GM23338 (cell line): ENCODE results near the gene ALCAM. TPM values are rescaled to one million over a fixed set of nuclear protein-coding genes. Genes with fewer than 3 reads are reported as not detected.

Experiments used
- ATAC-seq: fragments of 200-7000 bp; cut with Tn5 transposase; 3 replicates; pipeline ENCODE4 v1.9.1; 2020
- DNase-seq: peaks from one replicate; pipeline ENCODE4 v3.0.0-alpha.2; 2015; ENCODE audit warnings: low spot score
- H2AFZ ChIP-seq: fragments of 200-600 bp; sonication (generic); 2 replicates; pipeline ENCODE4 v1.8.0; 2016; ENCODE audit warnings: antibody characterized with exemption, mild to moderate bottlenecking, moderate library complexity
- H3F3A ChIP-seq: fragments of 200-600 bp; sonication (generic); replicated peaks from 2 replicates; pipeline ENCODE4 v1.8.0; 2017; ENCODE audit warnings: antibody characterized with exemption, mixed run types, low read depth
- H3K27ac ChIP-seq: fragments of 200-600 bp; sonication (generic); 2 replicates; pipeline ENCODE4 v1.6.1; 2016; ENCODE audit warnings: low read depth
- H3K27me3 ChIP-seq: fragments of 200-600 bp; sonication (generic); 2 replicates; pipeline ENCODE4 v1.8.0; 2016; ENCODE audit warnings: mild to moderate bottlenecking, mixed run types, moderate library complexity; ENCODE audit not compliant: insufficient read depth
- H3K36me3 ChIP-seq: fragments of 200-600 bp; sonication (generic); 2 replicates; pipeline ENCODE4 v1.8.0; 2016; ENCODE audit warnings: mild to moderate bottlenecking; ENCODE audit not compliant: insufficient read depth
- H3K4me1 ChIP-seq: fragments of 200-600 bp; sonication (generic); 2 replicates; pipeline ENCODE4 v1.8.0; 2016; ENCODE audit warnings: mild to moderate bottlenecking, moderate library complexity; ENCODE audit not compliant: insufficient read depth
- H3K4me2 ChIP-seq: fragments of 200-600 bp; sonication (generic); 2 replicates; pipeline ENCODE4 v1.7.1; 2017; ENCODE audit warnings: mixed run types
- H3K4me3 ChIP-seq: fragments of 200-600 bp; sonication (generic); 2 replicates; pipeline ENCODE4 v1.6.1; 2016; ENCODE audit warnings: mixed run types
- H3K79me2 ChIP-seq: fragments of 200-600 bp; sonication (generic); replicated peaks from 2 replicates; pipeline ENCODE4 v1.8.0; 2017; ENCODE audit warnings: mild to moderate bottlenecking; ENCODE audit not compliant: insufficient read depth
- H3K9me2 ChIP-seq: fragments of 200-600 bp; sonication (generic); 2 replicates; pipeline ENCODE4 v1.8.0; 2017; ENCODE audit not compliant: insufficient read depth
- H4K20me1 ChIP-seq: fragments of 200-600 bp; sonication (generic); replicated peaks from 2 replicates; pipeline ENCODE4 v1.8.0; 2017; ENCODE audit warnings: mild to moderate bottlenecking; ENCODE audit not compliant: insufficient read depth
- H3K27ac Mint-ChIP-seq: 2 replicates; pipeline ENCODE4 v1.8.0; 2020; ENCODE audit warnings: inconsistent platforms, mild to moderate bottlenecking, moderate library complexity, mixed read lengths
- H3K27me3 Mint-ChIP-seq: 3 replicates; pipeline ENCODE4 v1.8.0; 2022; ENCODE audit warnings: low read depth, mild to moderate bottlenecking, moderate library complexity, mixed read lengths, inconsistent platforms; ENCODE audit not compliant: insufficient read depth, poor library complexity
- H3K36me3 Mint-ChIP-seq: 3 replicates; pipeline ENCODE4 v1.8.0; 2021; ENCODE audit warnings: low read depth, mild to moderate bottlenecking, inconsistent platforms, moderate library complexity, mixed read lengths
- H3K4me1 Mint-ChIP-seq: 3 replicates; pipeline ENCODE4 v1.8.0; 2020; ENCODE audit warnings: mild to moderate bottlenecking, inconsistent platforms, mixed read lengths
- H3K4me3 Mint-ChIP-seq: 3 replicates; pipeline ENCODE4 v1.8.0; 2021; ENCODE audit warnings: moderate library complexity, mild to moderate bottlenecking, inconsistent platforms, mixed read lengths
- H3K9me3 Mint-ChIP-seq: 3 replicates; pipeline ENCODE4 v1.8.0; 2020; ENCODE audit warnings: moderate library complexity, mild to moderate bottlenecking, inconsistent platforms, mixed read lengths
- CREB1 ChIP-seq: fragments of 250-450 bp; sonication (Bioruptor Pico); IDR thresholded peaks from 2 replicates; pipeline ENCODE4 v1.5.0; 2020; ENCODE audit warnings: low read depth, mild to moderate bottlenecking, moderate library complexity
- CTCF ChIP-seq, 2 experiments: fragments of 200-600 bp in 1 of 2; sonication (generic) in 1 of 2; conservative IDR thresholded peaks; 2 replicates each; pipeline versions ENCODE4 v1.5.1 to v1.6.1; 2016 to 2017; ENCODE audit warnings: antibody characterized with exemption in 2 of 2, low read depth in 2 of 2, mild to moderate bottlenecking in 2 of 2, moderate library complexity in 1 of 2
- ETS1 ChIP-seq: IDR thresholded peaks from 2 replicates; pipeline ENCODE4 v1.6.1; 2016; ENCODE audit warnings: antibody characterized with exemption
- EZH2 ChIP-seq: fragments of 200-600 bp; sonication (generic); IDR thresholded peaks from one replicate; pipeline ENCODE4 v1.8.0; 2017; ENCODE audit warnings: antibody characterized with exemption, mild to moderate bottlenecking, low read depth; ENCODE audit not compliant: unreplicated experiment
- EZH2phosphoT487 ChIP-seq: fragments of 200-600 bp; sonication (generic); IDR thresholded peaks from one replicate; pipeline ENCODE4 v1.8.1; 2018; ENCODE audit warnings: antibody characterized with exemption; ENCODE audit not compliant: unreplicated experiment
- JUNB ChIP-seq: IDR thresholded peaks from one replicate; pipeline ENCODE4 v1.6.1; 2016; ENCODE audit warnings: antibody characterized with exemption; ENCODE audit not compliant: unreplicated experiment
- NANOG ChIP-seq: IDR thresholded peaks from 2 replicates; pipeline ENCODE4 v1.6.1; 2016; ENCODE audit warnings: antibody characterized with exemption, borderline replicate concordance
- POLR2AphosphoS5 ChIP-seq: IDR thresholded peaks from 2 replicates; pipeline ENCODE4 v1.6.1; 2016; ENCODE audit warnings: antibody characterized with exemption, low read depth
- STAT1 ChIP-seq: IDR thresholded peaks from one replicate; pipeline ENCODE4 v1.6.1; 2016; ENCODE audit warnings: antibody characterized with exemption; ENCODE audit not compliant: unreplicated experiment
- ZNF114 ChIP-seq: fragments of 250-450 bp; sonication (Bioruptor Pico); IDR thresholded peaks from 2 replicates; pipeline ENCODE4 v1.5.0; 2020; ENCODE audit warnings: mild to moderate bottlenecking, moderate library complexity
- ZNF331 ChIP-seq: fragments of 250-450 bp; sonication (Bioruptor Pico); IDR thresholded peaks from 2 replicates; pipeline ENCODE4 v1.5.0; 2020; ENCODE audit warnings: low read depth, mild to moderate bottlenecking, moderate library complexity
- ZNF462 ChIP-seq: fragments of 250-450 bp; sonication (Bioruptor Pico); IDR thresholded peaks from 2 replicates; pipeline ENCODE4 v1.5.0; 2020; ENCODE audit warnings: mild to moderate bottlenecking, moderate library complexity
- polyA plus RNA-seq: library from polyadenylated mRNA; unstranded; fragments of >200 nt; fragmentation: Nextera tagmentation; extraction: Ambion mirVana; gene quantifications from 2 replicates; pipeline ENCODE4 v1.2.1, GENCODE V29; 2016
- total RNA-seq: library from RNA; depleted of rRNA; stranded (reverse); fragments of >200 nt; shearing (Covaris generic); gene quantifications from 2 replicates; pipeline ENCODE4 v1.2.3, GENCODE V29; 2014
- TF ChIP-seq, protein P1 (sequence below): IDR thresholded peaks from one replicate; pipeline ENCODE4 v1.6.1; 2018; ENCODE audit warnings: antibody characterized with exemption; ENCODE audit not compliant: unreplicated experiment

Gene ALCAM
- total and polyA plus RNA-seq, 2 experiments from 2014 or later = 11.3 to 36.0 TPM

- no peaks in the 10 kb centered on the region for H3K36me3 ChIP-seq
- no peak for ATAC-seq
- H3K27me3 ChIP-seq = peaks cover 37% of the 10 kb centered on the region
- no peaks in the 10 kb centered on the region for H3K79me2 ChIP-seq
- Mint-ChIP-seq H3K9me3 (no peaks in the 10 kb centered on the region), H3K4me3 (no peak overlapping the region), H3K36me3 (no peaks in the 10 kb centered on the region), H3K27ac (no peak overlapping the region), H3K4me1 (peaks cover 12% of the 10 kb centered on the region), H3K27me3 (peaks cover 10% of the 10 kb centered on the region)
- no peaks in the 10 kb centered on the region for H3K9me2 ChIP-seq
- no peak overlapping the region for H3K27ac ChIP-seq
- no peak overlapping the region for H3K4me2 ChIP-seq
- H3K4me3 ChIP-seq = no peak overlapping the region
- H2AFZ ChIP-seq = no peak overlapping the region
- H3F3A ChIP-seq = no peaks in the 10 kb centered on the region
- TF ChIP-seq ZNF462 (no peak), EZH2 (no peak), NANOG (no peak), POLR2AphosphoS5 (no peak), CTCF (conservative IDR thresholded peaks at IDR 0.05; ENCODE audit: low read depth in 2 of 2) (no peak), ETS1 (no peak), EZH2phosphoT487 (no peak), ZNF114 (CRISPR knock-in tag) (no peak), JUNB (no peak), CREB1 (CRISPR knock-in tag) (no peak), STAT1 (no peak), ZNF331 (CRISPR knock-in tag) (no peak)
- TF ChIP-seq, protein P1, sequence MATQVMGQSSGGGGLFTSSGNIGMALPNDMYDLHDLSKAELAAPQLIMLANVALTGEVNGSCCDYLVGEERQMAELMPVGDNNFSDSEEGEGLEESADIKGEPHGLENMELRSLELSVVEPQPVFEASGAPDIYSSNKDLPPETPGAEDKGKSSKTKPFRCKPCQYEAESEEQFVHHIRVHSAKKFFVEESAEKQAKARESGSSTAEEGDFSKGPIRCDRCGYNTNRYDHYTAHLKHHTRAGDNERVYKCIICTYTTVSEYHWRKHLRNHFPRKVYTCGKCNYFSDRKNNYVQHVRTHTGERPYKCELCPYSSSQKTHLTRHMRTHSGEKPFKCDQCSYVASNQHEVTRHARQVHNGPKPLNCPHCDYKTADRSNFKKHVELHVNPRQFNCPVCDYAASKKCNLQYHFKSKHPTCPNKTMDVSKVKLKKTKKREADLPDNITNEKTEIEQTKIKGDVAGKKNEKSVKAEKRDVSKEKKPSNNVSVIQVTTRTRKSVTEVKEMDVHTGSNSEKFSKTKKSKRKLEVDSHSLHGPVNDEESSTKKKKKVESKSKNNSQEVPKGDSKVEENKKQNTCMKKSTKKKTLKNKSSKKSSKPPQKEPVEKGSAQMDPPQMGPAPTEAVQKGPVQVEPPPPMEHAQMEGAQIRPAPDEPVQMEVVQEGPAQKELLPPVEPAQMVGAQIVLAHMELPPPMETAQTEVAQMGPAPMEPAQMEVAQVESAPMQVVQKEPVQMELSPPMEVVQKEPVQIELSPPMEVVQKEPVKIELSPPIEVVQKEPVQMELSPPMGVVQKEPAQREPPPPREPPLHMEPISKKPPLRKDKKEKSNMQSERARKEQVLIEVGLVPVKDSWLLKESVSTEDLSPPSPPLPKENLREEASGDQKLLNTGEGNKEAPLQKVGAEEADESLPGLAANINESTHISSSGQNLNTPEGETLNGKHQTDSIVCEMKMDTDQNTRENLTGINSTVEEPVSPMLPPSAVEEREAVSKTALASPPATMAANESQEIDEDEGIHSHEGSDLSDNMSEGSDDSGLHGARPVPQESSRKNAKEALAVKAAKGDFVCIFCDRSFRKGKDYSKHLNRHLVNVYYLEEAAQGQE = no peak
- peaks cover 8% of the 10 kb centered on the region; the same call in 1 of the 2 replicates for H3K4me1 ChIP-seq
- DNase-seq = no peak
- no peaks in the 10 kb centered on the region for H4K20me1 ChIP-seq
These were observed 14.9 kb upstream of the ALCAM start for GRCh38 chr3:105351821-105352220.
